Pancreas (tissue), 10 donors: ENCODE measurements around the gene UBE2F. TPM values are rescaled to one million over a fixed set of nuclear protein-coding genes. Genes with fewer than 3 reads are reported as not detected.
A peak's percentile ranks its signal among the peaks of the same experiment; 100 is the strongest.
"Not testable (repeated sequence)": the region's sequence is repeated elsewhere in the genome, so short reads cannot be mapped to it uniquely, and the experiment has no call there.

Experiments used
- ATAC-seq, 4 donors: fragments of 200-7000 bp; cut with Tn5 transposase; one replicate each; pipeline versions ENCODE4 v1.8.0 to v1.9.1; 2020; ENCODE audit warnings: mild to moderate bottlenecking in 4 of 4, moderate library complexity in 4 of 4
- DNase-seq, 6 donors: peaks; one replicate each; pipeline ENCODE4 v3.0.0-alpha.2; 2020
- FAIRE-seq: peaks from 2 replicates; lab custom pipeline; 2012; peaks lifted over from hg19 to GRCh38; lab: Jason Lieb, UNC
- H3K27ac ChIP-seq, 4 donors: fragments of 200-600 bp; sonication (generic); 1 replicate in 3 of 4; 2 replicates in 1 of 4; pipeline versions ENCODE4 v1.5.0 to v1.8.0; 2020
- H3K27me3 ChIP-seq, 4 donors: fragments of 200-600 bp; one replicate each; pipeline ENCODE4 v1.8.0; 2021
- H3K36me3 ChIP-seq, 3 donors: fragments of 200-600 bp; sonication (generic) in 1 of 3; one replicate each; pipeline versions ENCODE4 v1.5.0 to v1.8.0; 2020 to 2021
- H3K4me1 ChIP-seq, 3 donors: fragments of 200-600 bp; one replicate each; pipeline ENCODE4 v1.8.0; 2021
- H3K4me3 ChIP-seq, 4 donors: fragments of 200-600 bp; sonication (generic) in 2 of 4; one replicate each; pipeline versions ENCODE4 v1.5.0 to v1.8.0; 2020 to 2021
- H3K9me3 ChIP-seq, 4 donors: fragments of 200-600 bp; one replicate each; pipeline ENCODE4 v1.8.0; 2021
- CTCF ChIP-seq, 4 donors: fragments of 200-600 bp; sonication (generic) in 3 of 4; IDR thresholded peaks; one replicate each; pipeline versions ENCODE4 v1.5.0 to v1.8.0; 2021; ENCODE audit warnings: antibody characterized with exemption in 4 of 4
- WGBS, 2 donors: extraction: QIAGEN DNeasy Blood & Tissue Kit; methylation state at CpG; one replicate each; pipeline ENCODE4 v1.1.7; 2013; 5-methylcytosine and 5-hydroxymethylcytosine counted together
- intact Hi-C, 3 donors: fragments of 100-400 bp; cut with DNase I; formaldehyde crosslinking; loops; one replicate each; pipeline versions ENCODE4 v1.11.1 to v1.14.2; 2022
- polyA plus RNA-seq, 2 donors: library from polyadenylated mRNA; stranded (reverse); fragments of 200-250 nt; gene quantifications; one replicate each; pipeline ENCODE4 v1.2.3, GENCODE V29; 2013
- total RNA-seq, 6 donors: library from RNA; stranded (reverse); fragmentation: NEBNext Ultra II Directional in 4 of 6; extraction: Animal tissue kit (Norgen Biotek cat#: 25700) in 4 of 6; gene quantifications; one replicate each; pipeline versions ENCODE4 v1.2.1 to v1.2.4, GENCODE V29; 2021 to 2023
- donor health status: healthy with polysubstance abuse.
- donor health status: DM: no; HTN: no; CAD: no; lungs with moderate emphysema.
- donor health status: DM: no; HTN: no; CAD: no.
- donor health status: control.
- donor health status: control.
- donor health status: Bipolar disorder and iron deficiency.
- donor health status: DM: yes; HTN: yes; CAD: no.
- donor health status: DM: no; HTN: no; CAD: no.
- donor health status: DM: no; HTN: no; CAD: no.
- donor health status: DM: yes; HTN: yes; CAD: no.

The UBE2F gene
- total and polyA plus RNA-seq, 8 donors = 32.4 to 51.7 (median 40.4) TPM

- WGBS, 2 donors = 60 to 73% methylated on average over 6 of the region's 6 CpGs
- ATAC-seq (peak in 2 of 4 donors; percentile 17 to 22), FAIRE-seq (no peak), DNase-seq (no peak)
- TF ChIP-seq CTCF (IDR thresholded peaks at IDR 0.05) = no peak
- no peaks in the 10 kb centered on the region for H3K9me3 ChIP-seq
- no peak overlapping the region for H3K27ac ChIP-seq
- peaks cover 0 to 13% (median 5%) of the 10 kb centered on the region in 3 donors for H3K4me1 ChIP-seq
- H3K36me3 ChIP-seq = no peaks in the 10 kb centered on the region
- no peak overlapping the region for H3K4me3 ChIP-seq
- no peaks in the 10 kb centered on the region for H3K27me3 ChIP-seq
- intact Hi-C loops = no loop called here
Measured at GRCh38 chr2:237980751-237981150, 13.9 kb downstream of the UBE2F start.

- WGBS, 2 donors = 92 to 98% methylated on average over 5 of the region's 5 CpGs
- H3K27ac ChIP-seq, DNase-seq, H3K9me3 ChIP-seq, FAIRE-seq, ATAC-seq, H3K27me3 ChIP-seq, intact Hi-C loops, H3K36me3 ChIP-seq, H3K4me3 ChIP-seq: not testable (repeated sequence)
- H3K4me1 ChIP-seq = peaks cover 0 to 13% (median 5%) of the 10 kb centered on the region in 3 donors
Measured at GRCh38 chr2:237981621-237982020, 14.8 kb downstream of the UBE2F start.

GRCh38 chr2:237982039-237982725, 15.4 kb downstream of the UBE2F start:
- Histone ChIP-seq H3K9me3 (no peaks in the 10 kb centered on the region), H3K27me3 (no peaks in the 10 kb centered on the region), H3K4me3 (no peak overlapping the region), H3K36me3 (no peaks in the 10 kb centered on the region), H3K27ac (no peak overlapping the region), H3K4me1 (peaks cover 0 to 13% (median 5%) of the 10 kb centered on the region in 3 donors)
- DNase-seq = no peak
- no peak for FAIRE-seq
- intact Hi-C loops = no loop called here
- WGBS, 2 donors = 68 to 79% methylated on average over 9 of the region's 9 CpGs
- ATAC-seq = no peak
- TF ChIP-seq CTCF (IDR thresholded peaks at IDR 0.05) = no peak

GRCh38 chr2:237983922-237984321, 17.1 kb downstream of the UBE2F start:
- no peaks in the 10 kb centered on the region for H3K27me3 ChIP-seq
- no peak for FAIRE-seq
- H3K9me3 ChIP-seq = no peaks in the 10 kb centered on the region
- no peak for TF ChIP-seq CTCF (IDR thresholded peaks at IDR 0.05)
- H3K4me3 ChIP-seq = no peak overlapping the region
- no peaks in the 10 kb centered on the region for H3K36me3 ChIP-seq
- peaks cover 0 to 13% (median 0%) of the 10 kb centered on the region in 3 donors for H3K4me1 ChIP-seq
- no peak for DNase-seq
- ATAC-seq = no peak
- WGBS, 2 donors = 32 to 60% methylated on average over 2 of the region's 2 CpGs
- H3K27ac ChIP-seq = no peak overlapping the region
- intact Hi-C loops = no loop called here

- 98% methylated on average over 3 of the region's 3 CpGs for WGBS, 2 donors
- H3K27me3 ChIP-seq = no peaks in the 10 kb centered on the region
- ATAC-seq (no peak), FAIRE-seq (no peak), DNase-seq (no peak)
- no peak overlapping the region for H3K4me3 ChIP-seq
- no peaks in the 10 kb centered on the region for H3K4me1 ChIP-seq
- H3K27ac ChIP-seq = no peak overlapping the region
- no peak for TF ChIP-seq CTCF (IDR thresholded peaks at IDR 0.05)
- H3K9me3 ChIP-seq = no peaks in the 10 kb centered on the region
- no peaks in the 10 kb centered on the region for H3K36me3 ChIP-seq
- intact Hi-C loops = no loop called here
Measured at GRCh38 chr2:237987268-237987667, 20.5 kb downstream of the UBE2F start.
